Fibroblast of lung (primary cell): ENCODE measurements around the gene ARFGAP1. TPM values are rescaled to one million over a fixed set of nuclear protein-coding genes. Genes with fewer than 3 reads are reported as not detected.

Source experiments
- DNase-seq, 2 donors: peaks; one replicate each; pipeline versions ENCODE4 v3.0.0 to v3.0.0-alpha.2; 2010; ENCODE audit warnings: low read depth in 2 of 2
- H2AFZ ChIP-seq: 2 replicates; pipeline ENCODE4 v1.5.1; 2012; ENCODE audit warnings: low read length, control low read depth, inconsistent platforms
- H3K27ac ChIP-seq: 2 replicates; pipeline ENCODE4 v1.5.1; 2011; ENCODE audit warnings: low read length, control low read depth; ENCODE audit not compliant: insufficient read depth
- H3K27me3 ChIP-seq: 2 replicates; pipeline ENCODE4 v1.5.1; 2011; ENCODE audit warnings: mild to moderate bottlenecking, low read length; ENCODE audit not compliant: control insufficient read depth, insufficient read depth
- H3K36me3 ChIP-seq: 2 replicates; pipeline ENCODE4 v1.5.1; 2011; ENCODE audit warnings: low read length; ENCODE audit not compliant: control insufficient read depth, insufficient read depth
- H3K4me1 ChIP-seq: 2 replicates; pipeline ENCODE4 v1.5.1; 2011; ENCODE audit warnings: low read length; ENCODE audit not compliant: control insufficient read depth, insufficient read depth; ENCODE audit errors: extremely low read depth
- H3K4me2 ChIP-seq: 2 replicates; pipeline ENCODE4 v1.5.1; 2011; ENCODE audit warnings: low read length, control low read depth; ENCODE audit not compliant: insufficient read depth; ENCODE audit errors: extremely low read depth
- H3K4me3 ChIP-seq, 4 experiments: fragments of 200-600 bp in 1 of 4; sonication (generic) in 1 of 4; replicated peaks in 1 of 4; 2 replicates each; pipeline ENCODE4 v1.5.1; 2011 to 2016; ENCODE audit warnings: low read length in 4 of 4, low read depth in 3 of 4, mild to moderate bottlenecking in 3 of 4, control low read depth in 2 of 4, inconsistent platforms in 1 of 4, mixed read lengths in 1 of 4; ENCODE audit not compliant: insufficient read depth in 1 of 4; ENCODE audit errors: control extremely low read depth in 1 of 4
- H3K79me2 ChIP-seq: 2 replicates; pipeline ENCODE4 v1.5.1; 2012; ENCODE audit warnings: mild to moderate bottlenecking, low read length, inconsistent platforms; ENCODE audit not compliant: control insufficient read depth, insufficient read depth
- H3K9ac ChIP-seq: 2 replicates; pipeline ENCODE4 v1.5.1; 2011; ENCODE audit warnings: mild to moderate bottlenecking, low read length, control low read depth; ENCODE audit not compliant: insufficient read depth
- H3K9me3 ChIP-seq: 2 replicates; pipeline ENCODE4 v1.5.1; 2012; ENCODE audit warnings: low read depth, low read length; ENCODE audit not compliant: control insufficient read depth, insufficient read depth
- H4K20me1 ChIP-seq: 2 replicates; pipeline ENCODE4 v1.5.1; 2011; ENCODE audit warnings: low read length; ENCODE audit not compliant: control insufficient read depth, insufficient read depth; ENCODE audit errors: extremely low read depth
- CTCF ChIP-seq, 2 donors: IDR thresholded peaks in 1 of 2; conservative IDR thresholded peaks in 1 of 2; 1 replicate in 1 of 2; 2 replicates in 1 of 2; pipeline ENCODE4 v1.5.1; 2011 to 2012; ENCODE audit warnings: low read length in 2 of 2, control low read depth in 1 of 2, inconsistent platforms in 1 of 2, low read depth in 1 of 2, mild to moderate bottlenecking in 1 of 2
- EZH2 ChIP-seq: IDR thresholded peaks from 2 replicates; pipeline ENCODE4 v1.5.1; 2012; ENCODE audit warnings: low read length, control low read depth, mild to moderate bottlenecking; ENCODE audit errors: missing control alignments
- polyA plus RNA-seq, 2 donors: library from polyadenylated mRNA; depleted of rRNA in 1 of 2; stranded (reverse) in 1 of 2; unstranded in 1 of 2; fragments of >200 nt; gene quantifications; 2 replicates each; pipeline ENCODE4 v1.2.1, GENCODE V29; 2011 to 2012; ENCODE audit warnings: missing spikeins in 1 of 2
- total RNA-seq: library from RNA; depleted of rRNA; stranded (reverse); fragments of >200 nt; gene quantifications from 2 replicates; pipeline ENCODE4 v1.2.1, GENCODE V29; 2014

Gene ARFGAP1
- total and polyA plus RNA-seq, 2 donors (not counting 1 experiment from before 2014, with no cell fraction given): 37.6 to 42.9 TPM

DNA sequence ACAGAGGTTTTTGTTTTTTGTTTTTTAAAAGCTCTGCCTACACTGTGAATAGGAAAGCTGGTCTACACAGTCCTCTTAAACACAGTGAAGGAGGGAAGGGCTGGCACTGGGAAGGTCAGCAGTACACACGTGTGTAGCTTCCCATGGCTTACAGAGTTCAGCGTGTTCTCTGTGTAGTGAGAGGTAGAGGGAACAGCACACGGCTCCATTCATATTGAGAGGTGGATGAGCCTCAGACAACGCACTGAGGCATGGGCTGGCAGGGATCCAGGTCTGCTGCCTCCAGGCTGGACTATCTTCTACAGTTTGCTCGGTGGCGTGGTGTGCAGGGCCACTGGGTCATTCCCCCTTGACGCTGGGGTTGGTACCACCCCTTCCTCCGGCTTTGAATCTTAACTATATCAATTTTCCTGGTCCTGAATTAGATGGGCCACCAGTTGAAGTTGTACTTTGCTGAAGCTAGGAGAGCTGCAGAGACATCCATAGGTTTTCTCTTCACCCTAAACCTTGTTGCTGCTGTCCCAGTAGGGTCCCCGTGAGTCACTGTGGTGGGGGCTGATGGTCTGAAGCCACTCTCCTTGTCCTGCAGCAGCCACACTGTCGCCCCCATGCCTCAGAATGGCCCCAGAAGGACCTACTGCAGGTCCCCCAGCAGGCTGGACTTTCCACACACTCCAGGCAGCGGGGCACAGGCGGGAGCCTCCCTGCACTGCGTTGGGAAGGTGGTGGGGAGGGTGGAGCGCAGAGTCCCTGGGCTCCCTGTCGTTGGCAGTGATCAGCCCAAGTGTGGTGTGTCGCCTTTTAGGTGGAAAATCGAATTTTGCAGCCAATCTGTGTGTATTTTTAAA, 2.0 kb downstream of the ARFGAP1 start:
- DNase-seq: peak in 1 of 2 donors; percentile 25
- Histone ChIP-seq H3K27me3 (no peaks in the 10 kb centered on the region), H3K9ac (no peak overlapping the region), H3K27ac (peak overlapping the region; percentile 44), H2AFZ (no peak overlapping the region), H3K9me3 (no peaks in the 10 kb centered on the region), H3K4me2 (peak overlapping the region; percentile 75), H3K79me2 (peaks cover 54% of the 10 kb centered on the region), H4K20me1 (no peaks in the 10 kb centered on the region), H3K4me3 (peak overlapping the region in 2 of 4 experiments; percentile 17 to 97), H3K4me1 (peaks cover 6% of the 10 kb centered on the region), H3K36me3 (peaks cover 26% of the 10 kb centered on the region)
- TF ChIP-seq EZH2 (no peak), CTCF (conservative IDR thresholded peaks at IDR 0.05 in 1 of 2, IDR thresholded peaks at IDR 0.05 in 1 of 2; ENCODE audit: low read depth in 1 of 2, low read length in 2 of 2) (no peak)

GRCh38 chr20:63275825-63276224, 3.2 kb downstream of the ARFGAP1 start:
- no peak overlapping the region for H3K4me2 ChIP-seq
- H3K27me3 ChIP-seq: no peaks in the 10 kb centered on the region
- no peak overlapping the region for H3K27ac ChIP-seq
- DNase-seq: no peak
- no peak overlapping the region for H3K4me3 ChIP-seq
- TF ChIP-seq CTCF (conservative IDR thresholded peaks at IDR 0.05 in 1 of 2, IDR thresholded peaks at IDR 0.05 in 1 of 2; ENCODE audit: low read depth in 1 of 2, low read length in 2 of 2): no peak
- TF ChIP-seq EZH2: no peak
- H4K20me1 ChIP-seq: no peaks in the 10 kb centered on the region
- no peaks in the 10 kb centered on the region for H3K9me3 ChIP-seq
- peaks cover 27% of the 10 kb centered on the region for H3K36me3 ChIP-seq
- no peak overlapping the region for H2AFZ ChIP-seq
- peaks cover 54% of the 10 kb centered on the region for H3K79me2 ChIP-seq
- H3K4me1 ChIP-seq: peaks cover 6% of the 10 kb centered on the region
- no peak overlapping the region for H3K9ac ChIP-seq

- TF ChIP-seq EZH2: no peak
- TF ChIP-seq CTCF (conservative IDR thresholded peaks at IDR 0.05 in 1 of 2, IDR thresholded peaks at IDR 0.05 in 1 of 2; ENCODE audit: low read depth in 1 of 2, low read length in 2 of 2): no peak
- peaks cover 33% of the 10 kb centered on the region for H3K36me3 ChIP-seq
- peaks cover 54% of the 10 kb centered on the region for H3K79me2 ChIP-seq
- no peak overlapping the region for H3K4me2 ChIP-seq
- peaks cover 6% of the 10 kb centered on the region for H3K4me1 ChIP-seq
- no peak overlapping the region for H3K4me3 ChIP-seq
- H3K9ac ChIP-seq: no peak overlapping the region
- no peaks in the 10 kb centered on the region for H4K20me1 ChIP-seq
- no peak overlapping the region for H3K27ac ChIP-seq
- H3K27me3 ChIP-seq: no peaks in the 10 kb centered on the region
- no peak for DNase-seq
- H3K9me3 ChIP-seq: no peaks in the 10 kb centered on the region
- no peak overlapping the region for H2AFZ ChIP-seq
Measured at GRCh38 chr20:63276956-63277355, 4.3 kb downstream of the ARFGAP1 start.
